Hepatocyte (in vitro differentiated cells): ENCODE data around the gene DLG2.

ENCODE experiments used
- EZH2 ChIP-seq: fragments of 200-600 bp; sonication (generic); IDR thresholded peaks from 2 replicates; pipeline ENCODE4 v1.6.1; 2016; ENCODE audit warnings: antibody characterized with exemption, mild to moderate bottlenecking, borderline replicate concordance
- TF ChIP-seq, protein P1 (sequence below): fragments of 200-600 bp; sonication (generic); IDR thresholded peaks from 2 replicates; pipeline ENCODE4 v1.5.1; 2016; ENCODE audit warnings: antibody characterized with exemption, mild to moderate bottlenecking; ENCODE audit not compliant: poor library complexity

DNA sequence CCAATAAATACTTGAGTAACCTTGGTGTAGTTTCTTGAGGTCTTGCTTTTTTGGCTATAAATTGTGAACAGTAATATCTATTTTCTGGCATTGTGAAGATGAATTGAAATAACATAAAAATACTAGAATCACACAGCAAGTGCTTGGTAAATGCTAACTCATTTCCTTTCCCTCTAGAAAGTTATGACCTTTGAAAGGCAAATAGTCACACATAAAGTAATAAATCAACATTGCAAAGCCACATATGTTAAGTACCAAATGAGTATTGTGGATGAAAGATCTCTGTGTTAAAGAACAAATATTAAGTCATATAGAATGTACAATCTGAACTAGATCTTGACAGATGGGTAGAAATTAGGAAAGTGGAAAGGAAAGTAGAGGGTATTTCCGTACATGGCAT is 1781.3 kb downstream of the DLG2 start:
- TF ChIP-seq, protein P1, sequence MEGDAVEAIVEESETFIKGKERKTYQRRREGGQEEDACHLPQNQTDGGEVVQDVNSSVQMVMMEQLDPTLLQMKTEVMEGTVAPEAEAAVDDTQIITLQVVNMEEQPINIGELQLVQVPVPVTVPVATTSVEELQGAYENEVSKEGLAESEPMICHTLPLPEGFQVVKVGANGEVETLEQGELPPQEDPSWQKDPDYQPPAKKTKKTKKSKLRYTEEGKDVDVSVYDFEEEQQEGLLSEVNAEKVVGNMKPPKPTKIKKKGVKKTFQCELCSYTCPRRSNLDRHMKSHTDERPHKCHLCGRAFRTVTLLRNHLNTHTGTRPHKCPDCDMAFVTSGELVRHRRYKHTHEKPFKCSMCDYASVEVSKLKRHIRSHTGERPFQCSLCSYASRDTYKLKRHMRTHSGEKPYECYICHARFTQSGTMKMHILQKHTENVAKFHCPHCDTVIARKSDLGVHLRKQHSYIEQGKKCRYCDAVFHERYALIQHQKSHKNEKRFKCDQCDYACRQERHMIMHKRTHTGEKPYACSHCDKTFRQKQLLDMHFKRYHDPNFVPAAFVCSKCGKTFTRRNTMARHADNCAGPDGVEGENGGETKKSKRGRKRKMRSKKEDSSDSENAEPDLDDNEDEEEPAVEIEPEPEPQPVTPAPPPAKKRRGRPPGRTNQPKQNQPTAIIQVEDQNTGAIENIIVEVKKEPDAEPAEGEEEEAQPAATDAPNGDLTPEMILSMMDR, result no peak
- no peak for TF ChIP-seq EZH2
